Activated CD4-positive, alpha-beta T cell treated with anti-CD3 and anti-CD28 coated beads, Interleukin-10, Interleukin-2, amounts not matched to agents 100 ng/mL and 50 ng/mL, durations not matched to agents 16 hours and 8 hours (primary cell): Measurements from ENCODE around the gene NRCAM.
"Not testable (repeated sequence)": the region's sequence is repeated elsewhere in the genome, so short reads cannot be mapped to it uniquely, and the experiment has no call there.

Experiments
- DNase-seq: peaks from one replicate; pipeline ENCODE4 v3.0.0-alpha.2; 2020

Gene NRCAM

DNA sequence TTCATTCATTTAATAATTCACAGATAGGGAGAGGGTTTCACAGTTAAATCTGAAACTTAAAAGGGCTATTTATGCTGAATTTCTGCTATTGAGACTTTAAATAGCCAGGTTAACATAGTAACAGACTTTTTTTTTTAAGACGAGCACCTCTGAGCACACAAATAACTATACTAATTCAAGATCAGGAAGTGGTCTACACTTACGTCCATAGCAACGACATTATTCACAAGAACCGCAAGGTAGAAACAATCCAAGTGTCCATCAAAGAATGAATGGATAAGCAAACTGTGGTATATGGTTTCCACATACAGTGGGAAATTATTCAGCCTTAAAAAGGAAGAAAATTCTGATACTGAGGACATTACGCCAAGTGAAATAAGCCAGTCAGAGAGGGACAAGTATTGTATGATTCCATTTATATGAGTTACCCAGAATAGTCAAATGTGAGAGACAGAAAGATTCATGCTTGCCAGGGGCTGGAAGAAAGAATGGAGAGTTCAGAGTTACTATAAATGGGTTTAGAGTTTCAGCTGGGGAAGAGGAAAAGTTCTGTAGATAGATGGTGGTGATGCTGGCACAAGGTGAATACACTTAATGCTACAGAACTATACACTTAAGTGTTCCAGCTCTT, 185.7 kb downstream of the NRCAM start:
- no peak for DNase-seq

DNA sequence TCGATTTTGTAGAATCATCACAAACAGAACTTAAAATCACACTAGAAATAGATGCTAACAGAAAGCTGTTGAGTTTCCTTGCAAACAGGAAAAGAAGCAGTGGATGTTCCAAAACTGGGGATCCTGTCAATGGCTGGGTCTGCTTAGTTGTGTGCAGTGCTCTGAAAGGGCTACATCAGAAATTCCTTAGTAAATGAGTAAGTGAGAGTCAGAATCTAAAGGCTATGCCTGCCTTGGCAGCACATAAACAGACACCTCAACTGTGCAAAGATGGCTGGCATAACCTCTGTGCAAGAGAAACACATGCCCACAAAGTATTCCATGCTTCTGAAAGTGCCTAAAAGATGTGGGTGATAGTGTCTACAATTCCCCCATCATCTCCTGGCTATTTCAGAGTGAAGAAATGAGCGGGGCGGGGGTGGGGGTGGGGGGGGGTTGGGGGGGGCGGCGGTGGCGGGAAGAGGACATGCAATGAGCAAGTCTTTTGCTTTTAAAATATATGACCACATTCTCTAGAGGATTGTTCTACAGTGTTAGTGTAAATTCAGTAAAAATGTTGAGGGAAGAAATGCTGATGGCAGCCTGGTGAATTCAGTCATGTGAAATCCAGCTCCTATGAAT, 187.9 kb downstream of the NRCAM start:
- no peak for DNase-seq

DNA sequence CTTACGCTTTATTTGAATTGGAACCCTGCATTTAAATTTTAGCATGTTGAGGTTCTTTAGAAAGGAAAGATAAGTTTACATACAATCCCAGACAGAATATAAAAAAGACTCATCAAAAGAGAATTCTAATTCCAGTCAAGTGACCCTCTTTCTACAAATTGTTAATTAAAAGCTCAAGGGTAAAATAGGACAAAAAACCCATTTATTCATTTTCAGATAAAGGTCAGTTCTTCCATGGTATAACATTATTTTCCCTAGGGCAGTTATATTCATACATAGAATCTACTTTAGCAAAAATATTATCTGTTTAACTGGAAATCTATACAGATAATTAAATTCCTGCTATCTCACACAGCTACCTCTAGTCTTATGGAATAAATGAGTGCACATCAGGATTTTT, 188.6 kb downstream of the NRCAM start:
- DNase-seq: no peak

DNA sequence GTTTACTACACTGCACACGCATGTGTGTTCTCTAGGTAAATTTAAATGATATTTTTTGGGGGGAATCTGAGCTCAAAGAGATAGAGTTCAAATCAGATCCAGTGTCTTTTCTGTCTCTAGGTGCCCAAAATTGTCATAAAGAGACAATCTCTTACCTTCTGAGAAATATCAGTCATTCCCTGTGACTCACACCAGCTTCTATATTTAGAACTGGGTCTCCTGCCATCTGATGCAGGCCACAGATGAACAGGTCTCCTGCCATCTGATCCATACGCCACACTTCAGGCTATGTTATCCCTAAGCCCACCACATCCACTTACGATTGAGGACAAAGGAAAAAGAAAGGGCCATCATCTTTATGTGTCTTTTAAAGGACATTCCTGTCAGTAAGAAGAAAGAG, 189.7 kb downstream of the NRCAM start:
- no peak for DNase-seq

DNA sequence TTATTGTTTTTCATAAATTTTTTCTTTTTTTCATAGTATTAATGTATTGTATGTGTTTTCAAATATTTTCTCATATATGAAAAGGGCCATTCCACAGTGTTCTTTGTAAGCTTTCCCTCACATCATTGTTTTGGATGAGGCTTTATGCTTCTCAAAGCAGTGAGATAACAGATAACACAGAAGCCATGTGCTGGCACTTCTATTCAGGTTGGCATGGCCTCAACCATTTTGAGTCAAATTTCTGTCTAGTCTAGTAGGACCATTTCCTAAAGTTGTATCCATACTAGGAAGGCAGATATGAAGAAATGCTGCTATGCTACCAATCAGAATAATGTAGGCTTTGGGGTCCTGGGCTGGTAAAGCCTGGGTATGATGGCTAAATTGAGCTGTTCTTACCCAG, 190.2 kb downstream of the NRCAM start:
- DNase-seq: no peak

DNA sequence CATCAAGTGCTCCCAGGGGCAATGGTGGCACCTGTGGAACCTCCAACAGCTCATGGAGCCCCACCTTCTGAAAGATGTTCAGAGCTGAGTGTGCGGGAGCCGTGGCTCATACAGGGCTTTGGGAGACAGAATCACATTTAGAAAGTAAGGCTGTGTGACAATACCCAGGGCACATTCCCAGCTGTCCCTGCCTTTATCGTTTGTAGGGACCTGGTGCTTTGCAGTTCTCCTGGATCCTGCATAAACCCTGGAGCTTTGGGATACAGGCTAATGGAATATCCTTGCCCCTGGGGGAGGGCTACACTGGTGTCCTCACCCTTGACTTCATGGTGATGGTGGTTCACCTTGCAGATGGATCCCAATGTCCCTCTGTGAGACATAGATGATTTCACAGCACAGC, 191.2 kb downstream of the NRCAM start:
- DNase-seq: no peak

DNA sequence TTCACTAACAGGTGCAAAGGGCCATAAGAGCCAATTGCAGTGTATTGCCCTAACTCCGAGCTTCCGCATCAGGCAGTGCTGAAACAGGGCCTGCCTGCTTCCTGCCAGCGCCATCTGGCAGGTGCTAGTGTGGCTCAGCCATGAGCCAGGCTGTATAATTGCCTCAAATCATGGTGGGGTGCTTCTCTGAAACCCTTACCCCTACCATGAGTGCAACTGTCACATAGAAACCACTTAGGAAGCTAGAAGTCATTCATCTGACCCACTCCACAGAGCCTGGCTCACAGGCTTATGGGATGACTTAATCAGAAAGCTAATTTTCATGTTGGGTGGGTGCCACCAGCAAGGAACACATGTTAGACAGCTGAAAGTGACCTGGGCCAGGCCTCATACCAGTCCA, 192.8 kb downstream of the NRCAM start:
- no peak for DNase-seq

DNA sequence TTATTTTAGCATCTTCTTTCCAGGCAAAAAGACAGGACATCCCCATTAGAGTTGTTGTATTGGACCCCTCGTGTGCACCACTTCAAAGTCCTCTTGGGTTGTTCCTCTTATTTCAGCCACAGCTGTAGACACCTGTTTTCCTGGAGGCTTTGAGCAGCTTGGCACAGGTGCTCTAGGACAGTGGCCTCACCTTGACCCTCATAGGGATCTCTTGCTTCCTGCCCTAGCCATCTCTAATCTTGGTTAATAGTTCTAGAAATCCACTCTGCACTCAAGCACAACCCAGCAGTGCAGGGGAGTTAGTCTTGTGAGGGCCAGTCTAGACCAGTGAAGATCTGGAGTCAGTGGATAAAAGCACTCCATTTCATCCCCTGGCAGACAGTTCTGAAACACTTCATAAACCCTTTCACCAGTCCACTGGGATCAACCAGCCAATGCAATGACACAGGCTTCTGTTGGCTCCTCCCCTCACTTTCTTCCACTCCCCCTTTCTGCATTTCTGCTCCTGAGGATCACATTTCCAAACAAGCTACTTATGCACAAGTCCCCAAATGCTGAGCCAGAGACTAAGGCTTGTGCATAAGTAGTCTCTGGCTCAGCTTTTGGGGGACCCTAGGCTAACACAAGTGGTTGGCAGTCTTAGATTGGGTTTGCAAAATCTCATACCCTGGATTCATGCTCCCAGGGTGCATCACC, 194.5 kb downstream of the NRCAM start:
- no peak for DNase-seq

DNA sequence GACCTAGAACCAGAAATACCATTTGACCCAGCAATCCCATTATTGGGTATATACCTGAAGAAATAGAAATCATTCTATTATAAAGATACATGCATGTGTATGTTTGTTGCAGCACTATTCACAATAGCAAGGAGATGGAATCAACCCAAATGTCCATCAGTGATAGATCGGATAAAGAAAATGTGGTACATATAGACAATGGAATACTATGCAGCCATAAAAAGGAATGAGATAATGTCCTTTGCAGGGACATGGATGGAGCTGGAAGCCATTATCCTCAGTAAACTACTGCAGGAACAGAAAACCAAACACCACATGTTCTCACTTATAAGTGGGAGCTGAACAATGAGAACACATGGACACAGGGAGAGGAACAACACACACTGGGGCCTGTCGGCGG, 196.8 kb downstream of the NRCAM start:
- not testable (repeated sequence) for DNase-seq

DNA sequence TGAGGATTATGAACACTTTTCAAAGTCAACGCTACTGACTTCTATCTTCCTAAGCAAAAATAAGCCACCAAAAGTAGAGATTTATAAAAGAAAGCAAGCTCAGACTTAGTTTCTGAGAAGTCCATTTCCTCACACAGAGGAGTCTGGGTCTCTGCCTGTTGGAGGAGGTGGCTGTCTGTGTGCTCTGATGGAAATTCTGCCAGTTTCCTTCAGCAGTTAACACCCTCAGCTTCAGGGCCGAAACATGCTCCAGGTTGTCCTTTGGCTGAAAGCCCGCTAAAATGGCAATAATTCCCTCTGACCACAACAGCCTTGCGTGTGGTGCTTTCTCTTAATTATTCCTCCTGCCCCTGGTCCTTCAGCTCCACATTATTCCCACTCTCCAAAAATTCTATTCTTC, 198.3 kb downstream of the NRCAM start:
- no peak for DNase-seq

DNA sequence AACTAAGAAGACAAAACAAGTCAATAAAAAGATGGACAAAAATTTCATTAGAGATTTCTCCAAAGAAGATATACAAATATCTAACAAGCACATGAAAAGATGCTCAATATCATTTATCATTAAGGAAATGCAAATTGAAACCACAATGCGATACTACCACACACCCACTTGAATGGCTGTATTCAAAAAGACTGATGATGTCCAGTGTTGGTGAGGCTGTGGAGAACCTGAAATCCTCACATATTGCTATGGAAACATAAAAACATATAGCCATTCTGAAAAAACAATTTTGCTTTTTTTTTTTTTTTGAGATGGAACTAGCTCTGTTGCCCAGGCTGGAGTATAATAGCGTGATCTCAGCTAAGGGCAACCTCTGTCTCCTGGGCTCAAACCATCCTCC, 202.0 kb downstream of the NRCAM start:
- no peak for DNase-seq

DNA sequence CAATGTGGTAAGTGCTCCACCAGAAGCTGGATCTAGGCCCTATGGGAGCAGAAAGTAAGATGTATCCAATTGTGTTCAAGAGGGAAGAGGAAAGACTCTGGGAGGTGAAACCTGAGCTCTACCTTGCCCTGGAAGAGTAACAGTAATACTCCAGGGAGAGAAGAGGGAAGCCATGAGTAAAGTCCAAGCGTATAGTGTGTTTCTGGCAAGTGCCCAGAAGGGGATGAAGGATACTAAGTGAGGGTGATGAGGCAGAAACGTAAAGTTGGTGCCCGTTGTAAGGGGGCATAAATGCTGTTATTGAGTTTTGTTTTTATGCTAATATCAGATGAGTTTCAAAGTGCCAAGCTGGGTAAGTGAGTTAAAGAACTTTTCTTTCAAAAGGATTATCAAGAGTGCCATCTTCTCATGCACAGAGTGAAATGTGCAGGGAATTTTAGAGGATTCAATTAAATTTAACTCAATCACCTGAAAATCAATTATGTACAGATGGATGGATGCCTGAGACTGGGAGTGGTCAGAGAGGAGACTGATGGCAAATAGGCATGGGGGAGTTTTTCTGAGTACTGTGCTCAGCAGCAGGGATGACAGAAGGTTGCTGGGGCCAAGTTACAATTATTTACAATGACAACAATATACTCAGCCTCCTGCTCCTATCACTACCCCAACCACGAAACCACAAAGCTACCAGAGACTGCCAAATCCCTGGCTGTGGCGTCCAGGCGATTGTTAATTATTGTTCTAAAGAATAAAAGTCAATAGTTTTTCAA, 202.8 kb downstream of the NRCAM start:
- no peak for DNase-seq

DNA sequence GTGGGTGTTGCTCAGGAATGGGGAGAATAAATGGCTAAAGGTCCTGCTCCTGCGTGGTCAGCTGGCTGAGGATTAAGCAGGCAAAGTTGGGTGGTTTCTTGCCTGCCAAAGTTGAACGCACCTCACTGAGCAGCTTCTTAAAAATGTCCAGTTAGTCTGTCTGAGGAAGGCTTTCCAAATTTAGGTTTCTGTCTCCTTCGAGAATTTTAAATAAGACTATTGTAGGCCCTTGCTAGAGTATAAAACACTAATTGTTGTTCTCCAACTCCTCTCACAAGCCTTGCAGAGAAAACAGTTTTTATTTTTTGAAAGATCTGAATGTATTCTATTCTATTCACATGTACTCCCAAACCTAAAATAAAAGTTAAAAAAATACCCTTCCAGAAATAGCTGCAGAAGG, 204.1 kb downstream of the NRCAM start:
- no peak for DNase-seq

DNA sequence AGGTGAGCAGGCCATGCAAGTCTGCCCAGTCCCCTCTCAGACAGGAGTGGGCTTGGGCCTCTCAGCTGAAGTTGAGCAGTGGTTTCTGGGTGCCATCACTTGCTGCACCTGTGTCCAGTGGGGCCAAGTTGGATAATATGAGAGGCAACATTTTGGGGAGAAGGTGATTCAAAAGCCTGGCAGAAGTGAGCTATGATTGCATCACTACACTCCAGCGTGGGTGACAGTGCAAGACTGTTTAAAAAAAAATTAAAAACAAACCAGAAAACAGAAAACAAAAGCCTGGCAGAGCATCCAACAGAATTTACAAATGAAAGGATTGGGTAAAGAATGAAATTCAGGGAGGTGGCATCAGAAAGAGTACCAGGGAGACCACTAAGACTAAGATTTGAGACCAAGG, 204.5 kb downstream of the NRCAM start:
- DNase-seq: no peak

DNA sequence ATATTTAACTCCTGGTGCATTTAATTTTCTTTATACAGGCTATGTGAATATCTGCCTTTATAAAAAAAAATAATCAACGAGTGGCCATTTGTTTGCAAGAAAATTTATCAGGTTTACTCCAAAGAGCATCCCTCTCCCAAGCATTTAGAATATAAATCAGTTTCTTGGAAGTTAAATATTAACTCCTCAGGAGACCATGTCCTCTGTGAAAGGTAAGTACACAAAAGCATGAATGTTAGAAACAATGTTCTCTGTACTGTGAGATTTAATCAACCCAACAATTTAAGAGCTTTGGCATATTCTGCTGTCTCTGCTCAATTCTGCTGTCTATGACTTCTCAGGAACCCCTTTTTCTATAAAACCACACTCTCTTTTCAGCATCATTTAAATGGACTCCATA, 206.8 kb downstream of the NRCAM start:
- DNase-seq: no peak

DNA sequence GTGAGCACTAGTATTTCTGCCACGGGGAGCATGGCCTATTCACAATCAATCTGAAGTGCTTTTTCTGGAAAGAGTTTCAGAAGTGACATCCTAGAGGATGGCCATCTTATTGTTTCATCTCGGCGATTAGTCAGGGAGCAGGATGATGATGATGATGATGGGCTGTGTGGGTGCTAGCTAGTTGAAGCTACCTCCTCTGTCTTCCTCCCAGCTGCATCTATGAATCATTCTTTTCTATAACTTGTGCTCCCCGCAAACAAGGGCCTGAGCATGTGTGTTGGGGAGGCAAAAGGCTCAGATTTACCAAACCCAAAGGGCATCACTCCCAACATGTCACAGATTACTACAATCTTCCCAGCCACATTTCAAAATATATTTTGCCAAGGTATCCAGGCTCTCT, 207.4 kb downstream of the NRCAM start:
- DNase-seq: no peak

DNA sequence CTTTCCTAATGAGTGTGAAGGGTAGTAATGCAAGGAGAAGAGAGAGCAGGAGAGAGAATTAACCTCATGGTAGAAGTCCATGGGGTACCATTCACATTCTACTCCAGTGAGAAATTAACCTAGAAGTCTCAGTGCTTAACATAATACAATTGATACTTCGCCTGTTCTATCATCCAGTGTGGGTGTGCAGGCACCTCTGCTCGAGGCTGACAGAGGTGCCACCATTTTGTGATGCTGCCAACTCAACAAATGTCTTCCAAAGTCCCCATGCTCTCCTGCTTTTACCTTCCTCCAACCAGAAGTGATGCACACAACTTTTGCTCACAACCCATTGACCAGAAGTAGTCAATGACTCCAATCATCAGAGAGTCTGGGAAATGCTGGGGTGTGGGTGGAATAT, 207.8 kb downstream of the NRCAM start:
- DNase-seq: no peak

DNA sequence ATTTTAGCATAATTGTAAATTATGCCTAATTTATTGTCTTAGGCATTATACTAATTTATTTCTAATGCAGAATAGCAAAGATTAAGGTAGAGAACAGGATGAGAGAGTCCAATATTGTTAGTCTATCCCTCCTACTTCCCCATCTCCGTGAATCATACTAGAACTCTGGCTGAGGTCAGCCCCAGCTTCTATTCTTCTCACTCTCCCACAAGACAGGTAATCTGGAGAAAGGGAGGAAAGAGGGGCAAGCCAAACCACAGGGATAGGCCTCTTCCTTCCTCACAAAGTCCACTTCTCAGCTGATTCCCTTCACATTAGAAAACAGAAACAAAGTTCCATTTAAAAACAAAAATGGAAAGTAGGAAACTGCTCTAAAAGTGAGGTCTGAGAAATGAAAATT, 208.6 kb downstream of the NRCAM start:
- DNase-seq: no peak

DNA sequence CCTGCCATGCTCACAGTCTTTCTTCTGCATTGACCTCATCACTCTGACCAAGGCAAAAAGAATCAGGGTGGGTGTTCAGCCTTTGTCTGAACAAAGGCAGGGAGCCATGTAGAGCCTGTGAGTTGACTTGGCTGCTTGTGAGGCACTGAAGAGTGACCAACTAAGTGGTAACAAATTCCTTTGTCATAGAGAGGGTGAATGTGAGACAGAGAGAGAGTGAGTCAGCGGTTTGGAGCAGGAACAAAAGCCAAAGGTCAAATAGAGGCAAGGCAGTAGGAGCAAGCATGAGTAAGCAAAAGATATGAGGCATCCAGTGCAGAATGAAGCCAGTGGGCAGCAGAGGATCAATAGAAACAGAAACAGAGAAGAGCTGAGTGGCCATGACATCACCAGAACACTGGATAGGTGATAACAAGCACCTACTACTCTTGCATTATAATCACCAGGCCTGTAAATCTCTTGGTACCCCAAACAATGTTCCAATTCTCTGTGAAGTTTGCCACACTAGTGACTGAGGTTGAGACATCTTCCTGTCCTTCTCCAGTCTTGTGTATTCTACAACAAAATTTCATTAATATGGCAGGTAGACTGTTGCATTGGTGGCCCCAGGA, 209.9 kb downstream of the NRCAM start:
- DNase-seq: no peak

DNA sequence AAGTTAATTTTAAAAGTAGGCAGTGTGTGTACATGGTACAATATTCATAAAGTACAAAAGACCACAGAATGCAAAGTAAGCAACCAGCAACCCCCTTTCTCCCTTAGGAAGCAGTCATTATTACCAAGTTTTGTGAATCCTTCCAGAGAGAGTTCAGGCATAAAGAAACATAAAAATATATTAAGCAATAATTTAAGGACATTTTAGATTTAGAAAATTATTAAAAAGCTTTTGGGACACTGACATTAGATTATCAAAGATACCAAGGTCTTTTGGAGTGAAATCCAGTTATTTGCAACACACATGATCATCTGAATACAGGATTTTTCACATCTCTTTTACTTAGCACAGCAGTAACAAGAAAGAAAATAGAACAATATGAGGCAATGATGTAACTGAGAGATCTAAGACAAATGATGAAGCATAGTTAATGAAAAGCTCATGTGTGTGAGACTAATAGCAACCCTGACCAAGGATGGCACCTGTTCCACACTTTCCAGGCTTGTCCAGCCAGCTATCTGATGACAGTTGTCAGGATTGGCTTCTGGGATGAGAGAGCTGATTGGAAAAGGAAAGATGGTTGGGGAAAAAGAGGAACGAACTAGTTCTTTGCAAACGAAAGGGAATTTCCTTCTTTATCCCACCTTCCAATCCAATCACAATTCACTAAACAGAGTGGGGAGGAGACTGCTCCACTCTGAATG, 210.6 kb downstream of the NRCAM start:
- no peak for DNase-seq

DNA sequence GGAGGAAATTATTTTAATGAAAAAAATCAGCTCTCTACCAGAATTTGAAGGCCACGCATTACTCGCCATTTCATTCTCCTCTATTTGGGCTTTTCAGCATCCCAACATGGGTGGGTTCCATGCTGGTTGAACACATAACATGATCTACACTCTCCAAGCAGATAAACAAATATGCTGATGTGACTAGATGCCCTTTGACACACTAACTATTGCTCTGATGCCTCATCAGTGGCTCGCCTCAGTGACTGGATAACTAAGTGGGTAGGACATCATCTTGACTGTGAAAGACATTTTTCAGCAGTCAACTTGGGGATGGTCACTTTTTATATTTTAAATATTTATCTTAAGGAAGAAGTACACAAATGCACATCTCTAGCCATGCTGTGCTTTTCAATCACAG, 212.1 kb downstream of the NRCAM start:
- DNase-seq: no peak

DNA sequence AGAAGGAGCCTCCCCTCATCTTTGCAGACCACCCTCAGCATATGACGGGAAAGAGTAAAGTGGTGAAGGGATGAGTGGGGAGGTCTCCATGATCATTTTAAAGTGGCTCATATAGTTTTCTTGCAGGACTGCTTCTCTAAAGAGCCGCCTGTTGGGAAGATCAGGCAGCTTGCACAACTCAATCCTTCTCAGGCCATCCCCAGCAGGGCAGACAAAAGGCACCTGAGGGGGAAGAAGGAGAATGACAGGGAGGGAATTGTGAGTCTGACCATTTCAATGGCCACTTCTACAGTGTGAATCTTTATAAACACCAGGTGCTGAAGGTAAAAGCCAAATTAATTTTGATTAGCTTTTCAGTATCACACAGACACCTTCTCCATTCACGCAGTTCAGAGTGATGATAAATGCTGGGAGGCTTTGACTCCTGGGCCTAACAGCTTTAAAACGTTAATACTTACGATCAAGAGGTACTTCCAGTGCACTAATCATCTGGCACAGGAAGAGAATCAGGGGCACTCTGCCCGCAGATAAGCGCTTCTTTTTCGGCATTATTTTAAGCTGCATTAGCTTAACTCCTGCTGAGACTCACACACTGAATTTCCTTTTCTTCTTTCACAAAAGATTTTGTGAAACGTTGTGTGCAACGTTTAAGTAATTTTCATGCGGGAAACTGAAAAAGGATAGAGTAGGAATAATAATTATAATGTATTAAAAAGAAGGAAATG, 216.6 kb downstream of the NRCAM start:
- no peak for DNase-seq
